Measurements from ENCODE around the gene SYNE1.

GRCh38 chr6:152130441-152130840 is 506.7 kb downstream of the SYNE1 start:
- TF ChIP-seq CTCF (conservative IDR thresholded peaks at IDR 0.05; ENCODE audit: low read length) (no peak), EZH2phosphoT487 (IDR thresholded peaks at IDR 0.05; ENCODE audit: borderline replicate concordance, low read depth, low read length) (no peak)

Data from OCI-LY7 (cell line).